Breast epithelium (tissue), 4 donors: ENCODE data around the gene CHST15. TPM values are rescaled to one million over a fixed set of nuclear protein-coding genes. Genes with fewer than 3 reads are reported as not detected.

Experiments used
- DNase-seq, 2 donors: peaks; one replicate each; pipeline ENCODE4 v3.0.0-alpha.2; 2019; ENCODE audit warnings: low spot score in 2 of 2
- H3K27ac ChIP-seq, 2 donors: fragments of 200-600 bp; sonication (generic) in 1 of 2; one replicate each; pipeline ENCODE4 v1.5.1; 2016 to 2019; ENCODE audit warnings: mild to moderate bottlenecking in 1 of 2
- H3K27me3 ChIP-seq, 2 donors: fragments of 200-600 bp; sonication (generic) in 1 of 2; one replicate each; pipeline versions ENCODE4 v1.5.1 to v1.6.0; 2017 to 2019; ENCODE audit warnings: control low read depth in 1 of 2, mild to moderate bottlenecking in 1 of 2
- H3K36me3 ChIP-seq: fragments of 200-600 bp; one replicate; pipeline ENCODE4 v1.5.1; 2019
- H3K4me1 ChIP-seq, 2 donors: fragments of 200-600 bp; sonication (generic); one replicate each; pipeline ENCODE4 v1.5.1; 2016 to 2019; ENCODE audit warnings: control low read depth in 1 of 2
- H3K4me3 ChIP-seq, 3 donors: fragments of 200-600 bp; sonication (generic); 1 replicate in 2 of 3; 2 replicates in 1 of 3; pipeline ENCODE4 v1.5.1; 2016 to 2019; ENCODE audit warnings: mild to moderate bottlenecking in 3 of 3, moderate library complexity in 2 of 3
- H3K9me3 ChIP-seq, 2 donors: fragments of 200-600 bp; sonication (generic) in 1 of 2; one replicate each; pipeline ENCODE4 v1.5.1; 2016 to 2019; ENCODE audit warnings: control low read depth in 1 of 2
- POLR2A ChIP-seq: fragments of 450-650 bp; IDR thresholded peaks from one replicate; pipeline ENCODE4 v1.6.1; 2016; ENCODE audit warnings: antibody characterized with exemption, mild to moderate bottlenecking, moderate library complexity
- POLR2AphosphoS5 ChIP-seq, 3 donors: sonication (generic); formaldehyde crosslinking; IDR thresholded peaks; one replicate each; pipeline ENCODE4 v1.6.1; 2017; ENCODE audit warnings: antibody characterized with exemption in 3 of 3
- intact Hi-C: fragments of 100-400 bp; cut with DNase I; formaldehyde crosslinking; loops from one replicate; pipeline ENCODE4 v1.15.1; 2023; ENCODE audit warnings: low total_unique reads
- total RNA-seq, 3 donors: library from RNA; depleted of rRNA; stranded (reverse); fragments of >200 nt; gene quantifications; one replicate each; pipeline ENCODE4 v1.1.0, GENCODE V29; 2016
- TF ChIP-seq, protein P1 (sequence below), 3 donors: fragments of 450-650 bp; IDR thresholded peaks; one replicate each; pipeline ENCODE4 v1.5.1; 2016 to 2017; ENCODE audit warnings: antibody characterized with exemption in 3 of 3, mild to moderate bottlenecking in 3 of 3, moderate library complexity in 3 of 3

Gene CHST15
- total RNA-seq, 3 donors from 2014 or later = 19.0 to 57.8 (median 56.4) TPM

DNA sequence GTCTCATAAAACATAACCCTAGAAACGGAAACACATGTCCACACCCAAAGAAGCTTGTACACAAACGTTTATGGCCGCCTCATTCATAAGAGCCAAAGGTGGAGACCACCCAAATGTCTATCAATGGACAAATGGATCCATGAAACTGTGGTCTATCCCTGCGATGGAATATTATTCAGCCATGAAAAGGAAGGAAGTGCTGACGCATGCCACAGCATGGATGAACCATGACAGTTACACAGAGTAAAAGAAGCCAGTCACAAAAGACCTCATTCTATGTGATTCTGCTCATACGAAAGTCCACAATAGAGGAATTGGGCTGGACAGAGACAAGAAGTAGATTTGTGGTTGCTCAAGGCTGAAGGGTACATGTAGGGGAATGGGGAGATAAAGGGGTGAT lies 10.8 kb downstream of the CHST15 start:
- Histone ChIP-seq H3K4me3 (no peak overlapping the region), H3K9me3 (no peaks in the 10 kb centered on the region), H3K36me3 (no peaks in the 10 kb centered on the region), H3K27me3 (no peaks in the 10 kb centered on the region), H3K27ac (no peak overlapping the region), H3K4me1 (no peaks in the 10 kb centered on the region)
- no peak for DNase-seq
- no peak for TF ChIP-seq POLR2AphosphoS5 (IDR thresholded peaks at IDR 0.05)
- TF ChIP-seq, protein P1, sequence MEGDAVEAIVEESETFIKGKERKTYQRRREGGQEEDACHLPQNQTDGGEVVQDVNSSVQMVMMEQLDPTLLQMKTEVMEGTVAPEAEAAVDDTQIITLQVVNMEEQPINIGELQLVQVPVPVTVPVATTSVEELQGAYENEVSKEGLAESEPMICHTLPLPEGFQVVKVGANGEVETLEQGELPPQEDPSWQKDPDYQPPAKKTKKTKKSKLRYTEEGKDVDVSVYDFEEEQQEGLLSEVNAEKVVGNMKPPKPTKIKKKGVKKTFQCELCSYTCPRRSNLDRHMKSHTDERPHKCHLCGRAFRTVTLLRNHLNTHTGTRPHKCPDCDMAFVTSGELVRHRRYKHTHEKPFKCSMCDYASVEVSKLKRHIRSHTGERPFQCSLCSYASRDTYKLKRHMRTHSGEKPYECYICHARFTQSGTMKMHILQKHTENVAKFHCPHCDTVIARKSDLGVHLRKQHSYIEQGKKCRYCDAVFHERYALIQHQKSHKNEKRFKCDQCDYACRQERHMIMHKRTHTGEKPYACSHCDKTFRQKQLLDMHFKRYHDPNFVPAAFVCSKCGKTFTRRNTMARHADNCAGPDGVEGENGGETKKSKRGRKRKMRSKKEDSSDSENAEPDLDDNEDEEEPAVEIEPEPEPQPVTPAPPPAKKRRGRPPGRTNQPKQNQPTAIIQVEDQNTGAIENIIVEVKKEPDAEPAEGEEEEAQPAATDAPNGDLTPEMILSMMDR (IDR thresholded peaks at IDR 0.05) = no peak
- no peak for TF ChIP-seq POLR2A
- intact Hi-C loops = no loop called here

DNA sequence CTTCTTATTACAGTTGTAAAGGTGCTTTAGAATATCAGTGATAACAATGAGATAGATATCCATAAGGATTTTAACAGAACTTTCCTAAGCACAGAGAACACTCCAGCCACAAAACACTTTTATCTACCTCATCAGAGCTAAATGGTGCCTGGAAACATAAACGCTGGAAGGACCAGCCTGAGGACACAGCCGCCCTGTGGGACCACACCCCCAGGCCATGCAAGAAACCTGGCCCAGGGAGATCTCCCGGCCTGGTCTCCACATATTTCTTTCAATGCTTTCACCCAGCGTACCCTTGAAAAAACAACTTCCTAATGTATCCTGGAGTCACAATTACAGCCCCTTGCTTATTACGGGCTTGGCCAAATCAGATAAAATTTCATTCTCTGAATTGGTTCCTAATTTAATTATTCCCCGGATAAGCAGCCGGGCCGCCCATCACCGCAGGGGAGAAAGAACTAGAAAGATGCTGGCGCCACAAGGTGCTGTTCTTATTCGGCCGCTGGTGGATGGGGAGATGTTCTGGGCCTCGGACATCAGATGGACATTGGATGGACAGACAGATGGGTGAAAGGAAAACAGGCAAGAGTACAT lies 11.8 kb downstream of the CHST15 start:
- intact Hi-C loops = no loop called here
- no peaks in the 10 kb centered on the region for H3K9me3 ChIP-seq
- no peak overlapping the region for H3K4me3 ChIP-seq
- peak overlapping the region in 1 of 2 donors; percentile 9 for H3K27ac ChIP-seq
- no peaks in the 10 kb centered on the region for H3K27me3 ChIP-seq
- no peaks in the 10 kb centered on the region for H3K36me3 ChIP-seq
- TF ChIP-seq POLR2AphosphoS5 (IDR thresholded peaks at IDR 0.05) (no peak), POLR2A (no peak)
- TF ChIP-seq, protein P1 (IDR thresholded peaks at IDR 0.05) = no peak
- no peaks in the 10 kb centered on the region for H3K4me1 ChIP-seq
- no peak for DNase-seq

DNA sequence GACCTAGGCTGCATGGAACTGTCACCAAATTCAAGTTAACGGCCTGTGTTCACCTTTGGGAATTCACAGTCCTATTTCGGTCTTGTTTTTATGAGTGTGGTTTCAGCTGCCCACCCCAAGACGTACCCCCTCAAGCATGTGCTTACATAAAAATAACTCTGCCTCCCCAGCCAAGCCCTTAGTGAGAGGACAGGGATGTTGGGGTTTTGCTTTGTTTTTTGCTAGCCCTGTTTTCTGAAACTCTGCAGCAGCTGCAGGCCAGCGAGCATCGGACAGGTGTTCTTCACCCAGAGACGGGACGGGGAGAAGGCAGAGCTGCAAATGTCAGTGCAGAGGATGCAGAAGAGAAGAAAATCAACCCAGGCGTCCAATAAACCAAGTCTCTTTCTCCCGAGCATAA lies 13.5 kb downstream of the CHST15 start:
- DNase-seq = no peak
- peaks cover 0 to 7% of the 10 kb centered on the region in 2 donors for H3K4me1 ChIP-seq
- intact Hi-C loops = no loop called here
- H3K9me3 ChIP-seq = no peaks in the 10 kb centered on the region
- peak overlapping the region in 1 of 2 donors; percentile 41 for H3K27ac ChIP-seq
- no peaks in the 10 kb centered on the region for H3K36me3 ChIP-seq
- TF ChIP-seq, protein P1 (IDR thresholded peaks at IDR 0.05) = no peak
- TF ChIP-seq POLR2AphosphoS5 (IDR thresholded peaks at IDR 0.05) = no peak
- TF ChIP-seq POLR2A = no peak
- no peaks in the 10 kb centered on the region for H3K27me3 ChIP-seq
- H3K4me3 ChIP-seq = no peak overlapping the region

DNA sequence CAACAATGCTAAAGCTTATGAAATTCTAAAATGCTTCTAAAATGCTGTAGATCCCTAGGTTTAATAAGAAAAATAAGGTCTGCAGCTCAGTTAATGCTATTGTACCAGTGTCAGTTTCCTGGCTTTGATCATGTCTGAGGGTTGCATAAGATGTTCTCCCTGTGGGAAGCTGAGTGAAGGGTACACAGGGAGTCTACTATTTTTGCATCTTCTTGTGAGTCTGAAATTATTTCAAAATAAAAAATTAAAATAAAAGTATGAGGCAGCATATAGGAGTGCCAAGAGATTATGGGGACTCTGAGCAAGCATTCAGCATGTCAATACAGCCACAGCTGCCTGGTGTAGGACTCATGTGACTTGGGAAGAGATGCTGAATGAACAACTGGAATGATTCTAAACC lies 14.7 kb downstream of the CHST15 start:
- Histone ChIP-seq H3K27ac (no peak overlapping the region), H3K36me3 (no peaks in the 10 kb centered on the region), H3K4me1 (peaks cover 0 to 7% of the 10 kb centered on the region in 2 donors), H3K27me3 (no peaks in the 10 kb centered on the region), H3K4me3 (no peak overlapping the region), H3K9me3 (no peaks in the 10 kb centered on the region)
- no peak for DNase-seq
- no peak for TF ChIP-seq POLR2A
- no peak for TF ChIP-seq POLR2AphosphoS5 (IDR thresholded peaks at IDR 0.05)
- TF ChIP-seq, protein P1 (IDR thresholded peaks at IDR 0.05) = no peak
- intact Hi-C loops = no loop called here

DNA sequence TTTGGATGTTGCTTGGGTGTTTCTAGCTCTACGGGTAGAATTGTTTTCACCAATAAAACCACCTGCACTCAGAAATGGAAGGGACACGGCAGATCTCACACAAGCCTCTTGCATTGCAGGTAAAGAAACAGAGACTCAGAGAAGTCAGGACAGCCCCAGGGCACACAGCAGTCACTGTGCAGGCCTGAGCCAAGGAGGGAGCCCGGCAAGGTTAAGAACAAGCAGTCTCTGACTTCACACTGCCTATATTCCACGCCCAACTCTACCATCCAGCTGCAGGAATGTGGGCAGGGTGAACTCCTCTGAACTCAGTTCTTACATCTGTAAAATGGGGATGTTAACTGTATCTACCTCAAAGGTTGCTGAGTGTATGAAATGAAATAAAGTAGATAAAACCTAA lies 15.4 kb downstream of the CHST15 start:
- TF ChIP-seq, protein P1 (IDR thresholded peaks at IDR 0.05) = no peak
- TF ChIP-seq POLR2AphosphoS5 (IDR thresholded peaks at IDR 0.05) = no peak
- no peak for TF ChIP-seq POLR2A
- no peak for DNase-seq
- Histone ChIP-seq H3K36me3 (no peaks in the 10 kb centered on the region), H3K4me1 (peaks cover 0 to 7% of the 10 kb centered on the region in 2 donors), H3K27ac (no peak overlapping the region), H3K4me3 (no peak overlapping the region), H3K27me3 (no peaks in the 10 kb centered on the region), H3K9me3 (no peaks in the 10 kb centered on the region)
- intact Hi-C loops = no loop called here
